ENCODE results near the gene MDH1.

MDH1 gene

DNA sequence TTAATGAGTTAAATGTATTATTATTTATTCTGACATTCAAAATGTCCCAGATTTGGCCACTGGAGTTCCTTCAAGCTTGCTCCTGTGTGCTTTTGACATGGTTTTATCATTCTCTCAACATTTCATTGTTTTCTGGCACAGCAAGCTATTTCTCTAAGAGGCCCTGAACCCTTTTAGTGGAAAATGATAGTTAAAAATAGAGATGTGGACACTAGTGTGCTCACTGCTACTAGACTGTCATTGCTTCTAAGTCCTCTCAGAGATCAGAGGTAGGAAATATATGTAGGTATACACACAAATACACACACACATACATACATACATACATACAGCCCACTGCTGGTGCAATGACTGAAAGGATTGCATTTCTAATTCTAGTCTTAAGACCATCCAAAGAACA, 26.0 kb upstream of the MDH1 start (continued):
- TF ChIP-seq, protein P1, sequence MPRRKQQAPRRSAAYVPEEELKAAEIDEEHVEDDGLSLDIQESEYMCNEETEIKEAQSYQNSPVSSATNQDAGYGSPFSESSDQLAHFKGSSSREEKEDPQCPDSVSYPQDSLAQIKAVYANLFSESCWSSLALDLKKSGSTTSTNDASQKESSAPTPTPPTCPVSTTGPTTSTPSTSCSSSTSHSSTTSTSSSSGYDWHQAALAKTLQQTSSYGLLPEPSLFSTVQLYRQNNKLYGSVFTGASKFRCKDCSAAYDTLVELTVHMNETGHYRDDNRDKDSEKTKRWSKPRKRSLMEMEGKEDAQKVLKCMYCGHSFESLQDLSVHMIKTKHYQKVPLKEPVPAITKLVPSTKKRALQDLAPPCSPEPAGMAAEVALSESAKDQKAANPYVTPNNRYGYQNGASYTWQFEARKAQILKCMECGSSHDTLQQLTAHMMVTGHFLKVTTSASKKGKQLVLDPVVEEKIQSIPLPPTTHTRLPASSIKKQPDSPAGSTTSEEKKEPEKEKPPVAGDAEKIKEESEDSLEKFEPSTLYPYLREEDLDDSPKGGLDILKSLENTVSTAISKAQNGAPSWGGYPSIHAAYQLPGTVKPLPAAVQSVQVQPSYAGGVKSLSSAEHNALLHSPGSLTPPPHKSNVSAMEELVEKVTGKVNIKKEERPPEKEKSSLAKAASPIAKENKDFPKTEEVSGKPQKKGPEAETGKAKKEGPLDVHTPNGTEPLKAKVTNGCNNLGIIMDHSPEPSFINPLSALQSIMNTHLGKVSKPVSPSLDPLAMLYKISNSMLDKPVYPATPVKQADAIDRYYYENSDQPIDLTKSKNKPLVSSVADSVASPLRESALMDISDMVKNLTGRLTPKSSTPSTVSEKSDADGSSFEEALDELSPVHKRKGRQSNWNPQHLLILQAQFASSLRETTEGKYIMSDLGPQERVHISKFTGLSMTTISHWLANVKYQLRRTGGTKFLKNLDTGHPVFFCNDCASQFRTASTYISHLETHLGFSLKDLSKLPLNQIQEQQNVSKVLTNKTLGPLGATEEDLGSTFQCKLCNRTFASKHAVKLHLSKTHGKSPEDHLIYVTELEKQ (tag by site-specific recombination; IDR thresholded peaks at IDR 0.05; ENCODE audit: borderline replicate concordance): no peak

DNA sequence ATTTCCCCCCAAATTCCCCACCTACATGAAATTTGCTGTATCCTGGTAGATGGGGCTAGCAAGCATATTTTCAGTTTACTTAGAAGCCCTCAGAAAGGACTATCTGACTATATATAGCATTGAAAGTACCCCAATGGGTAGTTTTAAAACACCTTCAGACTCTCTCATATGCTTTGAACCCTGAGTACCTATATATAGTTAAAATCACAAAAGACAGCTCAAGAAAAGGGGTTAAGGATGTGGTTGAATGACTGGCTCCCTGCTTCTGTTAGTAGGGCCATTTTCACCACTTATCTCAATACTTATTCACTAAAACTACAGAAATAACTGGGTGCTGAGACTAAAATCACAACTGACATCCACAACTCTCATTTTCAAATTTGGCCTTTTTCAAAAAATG, 19.0 kb upstream of the MDH1 start:
- ChIA-PET POLR2A (no interaction called here), CTCF (interaction anchor here (0.8 kb wide), 1 partner anchor 17 kb away, joined by 4 read pairs; no protein-coding TSS in a partner anchor)
- no peaks in the 10 kb centered on the region for H3K9me3 ChIP-seq (ENCODE audit: control insufficient read depth, insufficient read depth, low read depth, low read length)

More for the DNA sequence above, 19.0 kb upstream of the MDH1 start:
- H3K27ac ChIP-seq (ENCODE audit: extremely low read depth, low read depth, low read length): no peak overlapping the region
- no peak for TF ChIP-seq SCRT1 (tag by site-specific recombination; IDR thresholded peaks at IDR 0.05; ENCODE audit: borderline replicate concordance)
- TF ChIP-seq ZNF416 (tag by site-specific recombination; IDR thresholded peaks at IDR 0.05): no peak
- TF ChIP-seq YY1 (tag by site-specific recombination; IDR thresholded peaks at IDR 0.05): no peak
- no peak for TF ChIP-seq ZNF785 (tag by site-specific recombination; IDR thresholded peaks at IDR 0.05)
- TF ChIP-seq ZNF530 (tag by site-specific recombination; IDR thresholded peaks at IDR 0.05; ENCODE audit: low read depth): no peak
- no peak for TF ChIP-seq KLF1 (tag by site-specific recombination; IDR thresholded peaks at IDR 0.05)
- no peak for TF ChIP-seq ZNF10 (tag by site-specific recombination; IDR thresholded peaks at IDR 0.05)
- TF ChIP-seq ZNF830 (tag by site-specific recombination; IDR thresholded peaks at IDR 0.05; ENCODE audit: low read depth): no peak
- TF ChIP-seq, protein P2, sequence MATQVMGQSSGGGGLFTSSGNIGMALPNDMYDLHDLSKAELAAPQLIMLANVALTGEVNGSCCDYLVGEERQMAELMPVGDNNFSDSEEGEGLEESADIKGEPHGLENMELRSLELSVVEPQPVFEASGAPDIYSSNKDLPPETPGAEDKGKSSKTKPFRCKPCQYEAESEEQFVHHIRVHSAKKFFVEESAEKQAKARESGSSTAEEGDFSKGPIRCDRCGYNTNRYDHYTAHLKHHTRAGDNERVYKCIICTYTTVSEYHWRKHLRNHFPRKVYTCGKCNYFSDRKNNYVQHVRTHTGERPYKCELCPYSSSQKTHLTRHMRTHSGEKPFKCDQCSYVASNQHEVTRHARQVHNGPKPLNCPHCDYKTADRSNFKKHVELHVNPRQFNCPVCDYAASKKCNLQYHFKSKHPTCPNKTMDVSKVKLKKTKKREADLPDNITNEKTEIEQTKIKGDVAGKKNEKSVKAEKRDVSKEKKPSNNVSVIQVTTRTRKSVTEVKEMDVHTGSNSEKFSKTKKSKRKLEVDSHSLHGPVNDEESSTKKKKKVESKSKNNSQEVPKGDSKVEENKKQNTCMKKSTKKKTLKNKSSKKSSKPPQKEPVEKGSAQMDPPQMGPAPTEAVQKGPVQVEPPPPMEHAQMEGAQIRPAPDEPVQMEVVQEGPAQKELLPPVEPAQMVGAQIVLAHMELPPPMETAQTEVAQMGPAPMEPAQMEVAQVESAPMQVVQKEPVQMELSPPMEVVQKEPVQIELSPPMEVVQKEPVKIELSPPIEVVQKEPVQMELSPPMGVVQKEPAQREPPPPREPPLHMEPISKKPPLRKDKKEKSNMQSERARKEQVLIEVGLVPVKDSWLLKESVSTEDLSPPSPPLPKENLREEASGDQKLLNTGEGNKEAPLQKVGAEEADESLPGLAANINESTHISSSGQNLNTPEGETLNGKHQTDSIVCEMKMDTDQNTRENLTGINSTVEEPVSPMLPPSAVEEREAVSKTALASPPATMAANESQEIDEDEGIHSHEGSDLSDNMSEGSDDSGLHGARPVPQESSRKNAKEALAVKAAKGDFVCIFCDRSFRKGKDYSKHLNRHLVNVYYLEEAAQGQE (tag by site-specific recombination; IDR thresholded peaks at IDR 0.05): no peak
- TF ChIP-seq, protein P3, sequence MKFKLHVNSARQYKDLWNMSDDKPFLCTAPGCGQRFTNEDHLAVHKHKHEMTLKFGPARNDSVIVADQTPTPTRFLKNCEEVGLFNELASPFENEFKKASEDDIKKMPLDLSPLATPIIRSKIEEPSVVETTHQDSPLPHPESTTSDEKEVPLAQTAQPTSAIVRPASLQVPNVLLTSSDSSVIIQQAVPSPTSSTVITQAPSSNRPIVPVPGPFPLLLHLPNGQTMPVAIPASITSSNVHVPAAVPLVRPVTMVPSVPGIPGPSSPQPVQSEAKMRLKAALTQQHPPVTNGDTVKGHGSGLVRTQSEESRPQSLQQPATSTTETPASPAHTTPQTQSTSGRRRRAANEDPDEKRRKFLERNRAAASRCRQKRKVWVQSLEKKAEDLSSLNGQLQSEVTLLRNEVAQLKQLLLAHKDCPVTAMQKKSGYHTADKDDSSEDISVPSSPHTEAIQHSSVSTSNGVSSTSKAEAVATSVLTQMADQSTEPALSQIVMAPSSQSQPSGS (tag by site-specific recombination; IDR thresholded peaks at IDR 0.05; ENCODE audit: low read depth): no peak
- TF ChIP-seq, protein P4, sequence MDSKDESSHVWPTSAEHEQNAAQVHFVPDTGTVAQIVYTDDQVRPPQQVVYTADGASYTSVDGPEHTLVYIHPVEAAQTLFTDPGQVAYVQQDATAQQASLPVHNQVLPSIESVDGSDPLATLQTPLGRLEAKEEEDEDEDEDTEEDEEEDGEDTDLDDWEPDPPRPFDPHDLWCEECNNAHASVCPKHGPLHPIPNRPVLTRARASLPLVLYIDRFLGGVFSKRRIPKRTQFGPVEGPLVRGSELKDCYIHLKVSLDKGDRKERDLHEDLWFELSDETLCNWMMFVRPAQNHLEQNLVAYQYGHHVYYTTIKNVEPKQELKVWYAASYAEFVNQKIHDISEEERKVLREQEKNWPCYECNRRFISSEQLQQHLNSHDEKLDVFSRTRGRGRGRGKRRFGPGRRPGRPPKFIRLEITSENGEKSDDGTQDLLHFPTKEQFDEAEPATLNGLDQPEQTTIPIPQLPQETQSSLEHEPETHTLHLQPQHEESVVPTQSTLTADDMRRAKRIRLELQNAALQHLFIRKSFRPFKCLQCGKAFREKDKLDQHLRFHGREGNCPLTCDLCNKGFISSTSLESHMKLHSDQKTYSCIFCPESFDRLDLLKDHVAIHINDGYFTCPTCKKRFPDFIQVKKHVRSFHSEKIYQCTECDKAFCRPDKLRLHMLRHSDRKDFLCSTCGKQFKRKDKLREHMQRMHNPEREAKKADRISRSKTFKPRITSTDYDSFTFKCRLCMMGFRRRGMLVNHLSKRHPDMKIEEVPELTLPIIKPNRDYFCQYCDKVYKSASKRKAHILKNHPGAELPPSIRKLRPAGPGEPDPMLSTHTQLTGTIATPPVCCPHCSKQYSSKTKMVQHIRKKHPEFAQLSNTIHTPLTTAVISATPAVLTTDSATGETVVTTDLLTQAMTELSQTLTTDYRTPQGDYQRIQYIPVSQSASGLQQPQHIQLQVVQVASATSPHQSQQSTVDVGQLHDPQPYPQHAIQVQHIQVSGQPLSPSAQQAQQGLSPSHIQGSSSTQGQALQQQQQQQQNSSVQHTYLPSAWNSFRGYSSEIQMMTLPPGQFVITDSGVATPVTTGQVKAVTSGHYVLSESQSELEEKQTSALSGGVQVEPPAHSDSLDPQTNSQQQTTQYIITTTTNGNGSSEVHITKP (tag by site-specific recombination; IDR thresholded peaks at IDR 0.05): no peak
- no peak for TF ChIP-seq GLI4 (tag by site-specific recombination; IDR thresholded peaks at IDR 0.05)
- TF ChIP-seq WT1 (tag by site-specific recombination; IDR thresholded peaks at IDR 0.05): no peak
- no peak for TF ChIP-seq ZFP3 (tag by site-specific recombination; IDR thresholded peaks at IDR 0.05; ENCODE audit: low read depth)
- TF ChIP-seq, protein P5, sequence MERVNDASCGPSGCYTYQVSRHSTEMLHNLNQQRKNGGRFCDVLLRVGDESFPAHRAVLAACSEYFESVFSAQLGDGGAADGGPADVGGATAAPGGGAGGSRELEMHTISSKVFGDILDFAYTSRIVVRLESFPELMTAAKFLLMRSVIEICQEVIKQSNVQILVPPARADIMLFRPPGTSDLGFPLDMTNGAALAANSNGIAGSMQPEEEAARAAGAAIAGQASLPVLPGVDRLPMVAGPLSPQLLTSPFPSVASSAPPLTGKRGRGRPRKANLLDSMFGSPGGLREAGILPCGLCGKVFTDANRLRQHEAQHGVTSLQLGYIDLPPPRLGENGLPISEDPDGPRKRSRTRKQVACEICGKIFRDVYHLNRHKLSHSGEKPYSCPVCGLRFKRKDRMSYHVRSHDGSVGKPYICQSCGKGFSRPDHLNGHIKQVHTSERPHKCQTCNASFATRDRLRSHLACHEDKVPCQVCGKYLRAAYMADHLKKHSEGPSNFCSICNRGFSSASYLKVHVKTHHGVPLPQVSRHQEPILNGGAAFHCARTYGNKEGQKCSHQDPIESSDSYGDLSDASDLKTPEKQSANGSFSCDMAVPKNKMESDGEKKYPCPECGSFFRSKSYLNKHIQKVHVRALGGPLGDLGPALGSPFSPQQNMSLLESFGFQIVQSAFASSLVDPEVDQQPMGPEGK (tag by site-specific recombination; IDR thresholded peaks at IDR 0.05): no peak
- TF ChIP-seq ZNF433 (tag by site-specific recombination; IDR thresholded peaks at IDR 0.05; ENCODE audit: low read depth): no peak
- TF ChIP-seq BCL11B (tag by site-specific recombination; IDR thresholded peaks at IDR 0.05; ENCODE audit: low read depth): no peak
- no peak for TF ChIP-seq ZNF155 (tag by site-specific recombination; IDR thresholded peaks at IDR 0.05)
- TF ChIP-seq ZNF302 (tag by site-specific recombination; IDR thresholded peaks at IDR 0.05; ENCODE audit: low read depth): no peak
- no peak for TF ChIP-seq ZNF677 (tag by site-specific recombination; IDR thresholded peaks at IDR 0.05)
- H3K36me3 ChIP-seq (ENCODE audit: control insufficient read depth in 2 of 2, insufficient read depth in 1 of 2, low read length in 2 of 2): no peaks in the 10 kb centered on the region
- no peak overlapping the region for H3K4me3 ChIP-seq (ENCODE audit: low read depth, low read length)
- no peaks in the 10 kb centered on the region for H3K4me1 ChIP-seq (ENCODE audit: control insufficient read depth, insufficient read depth, low read length)

Data from HEK293 (cell line).